WTC11 (cell line): ENCODE measurements around the gene SRRM5. TPM values are rescaled to one million over a fixed set of nuclear protein-coding genes. Genes with fewer than 3 reads are reported as not detected.

Experiments used
- ATAC-seq: fragments of 200-7000 bp; cut with Tn5 transposase; 2 replicates; pipeline ENCODE4 v1.10.0; 2021; ENCODE audit warnings: mild to moderate bottlenecking, moderate library complexity
- CTCF ChIA-PET: fragments of 300-600 bp; sonication (Branson Sonifier 250); formaldehyde crosslinking; loops from one replicate; lab custom pipeline; 2021; ENCODE audit warnings: antibody characterized with exemption; lab: Charles Lee
- POLR2A ChIA-PET: fragments of 350-600 bp; sonication (Branson Sonifier 250); formaldehyde crosslinking; loops from one replicate; lab custom pipeline; 2021; ENCODE audit warnings: antibody characterized with exemption; lab: Charles Lee
- DNase-seq: peaks from one replicate; pipeline ENCODE4 v3.0.0; 2021; ENCODE audit warnings: low spot score
- H3K27ac Mint-ChIP-seq: 2 replicates; pipeline ENCODE4 v1.8.0; 2021; ENCODE audit warnings: mixed read lengths
- H3K27me3 Mint-ChIP-seq: 2 replicates; pipeline ENCODE4 v1.8.0; 2021; ENCODE audit warnings: low read depth, mild to moderate bottlenecking, moderate library complexity, mixed read lengths
- H3K36me3 Mint-ChIP-seq: 2 replicates; pipeline ENCODE4 v1.8.0; 2021; ENCODE audit warnings: mixed read lengths
- H3K4me1 Mint-ChIP-seq: 2 replicates; pipeline ENCODE4 v1.8.0; 2022; ENCODE audit warnings: mixed read lengths
- H3K4me3 Mint-ChIP-seq: 2 replicates; pipeline ENCODE4 v1.8.0; 2021; ENCODE audit warnings: mild to moderate bottlenecking, moderate library complexity, mixed read lengths
- H3K9me3 Mint-ChIP-seq: 2 replicates; pipeline ENCODE4 v1.8.0; 2021; ENCODE audit warnings: mixed read lengths
- ATF1 ChIP-seq: sonication (generic); formaldehyde crosslinking; IDR thresholded peaks from 2 replicates; pipeline ENCODE4 v1.8.1; 2023; ENCODE audit warnings: mild to moderate bottlenecking, moderate library complexity, missing genetic modification reagents
- FOXP1 ChIP-seq: sonication (generic); formaldehyde crosslinking; IDR thresholded peaks from 2 replicates; pipeline ENCODE4 v1.8.0; 2022; ENCODE audit warnings: missing genetic modification reagents, mild to moderate bottlenecking, moderate library complexity, borderline replicate concordance
- GABPB1 ChIP-seq: sonication (generic); formaldehyde crosslinking; IDR thresholded peaks from 2 replicates; pipeline ENCODE4 v1.8.1; 2023; ENCODE audit warnings: mild to moderate bottlenecking, missing genetic modification reagents
- HMGA2 ChIP-seq: fragments of 250-450 bp; sonication (Bioruptor Pico); IDR thresholded peaks from 2 replicates; pipeline ENCODE4 v1.4.0; 2021; ENCODE audit warnings: mild to moderate bottlenecking, moderate library complexity
- MLX ChIP-seq: sonication (generic); formaldehyde crosslinking; IDR thresholded peaks from 2 replicates; pipeline ENCODE4 v1.8.1; 2023; ENCODE audit warnings: mild to moderate bottlenecking, missing genetic modification reagents, moderate library complexity
- OVOL2 ChIP-seq: fragments of 250-450 bp; sonication (Bioruptor Pico); IDR thresholded peaks from 2 replicates; pipeline ENCODE4 v1.9.0; 2021; ENCODE audit warnings: mild to moderate bottlenecking, borderline replicate concordance
- SP1 ChIP-seq: sonication (generic); formaldehyde crosslinking; conservative IDR thresholded peaks from 2 replicates; pipeline ENCODE4 v1.8.1; 2022; ENCODE audit warnings: missing genetic modification reagents
- ZNF396 ChIP-seq: fragments of 250-450 bp; sonication (Bioruptor Pico); IDR thresholded peaks from 2 replicates; pipeline ENCODE4 v1.8.0; 2021; ENCODE audit warnings: mild to moderate bottlenecking, moderate library complexity, borderline replicate concordance
- ZNF512 ChIP-seq: sonication (generic); formaldehyde crosslinking; IDR thresholded peaks from 2 replicates; pipeline ENCODE4 v1.8.1; 2022; ENCODE audit warnings: missing genetic modification reagents, borderline replicate concordance
- ZNF532 ChIP-seq: fragments of 250-450 bp; sonication (Bioruptor Pico); IDR thresholded peaks from 2 replicates; pipeline ENCODE4 v1.9.0; 2021; ENCODE audit warnings: mild to moderate bottlenecking, borderline replicate concordance
- total RNA-seq: library from RNA; stranded (reverse); gene quantifications from 3 replicates; pipeline ENCODE4 v1.2.3, GENCODE V29; 2021
- TF ChIP-seq, protein P1 (sequence below): sonication (generic); formaldehyde crosslinking; IDR thresholded peaks from 2 replicates; pipeline ENCODE4 v1.8.0; 2022; ENCODE audit warnings: mild to moderate bottlenecking, missing genetic modification reagents
- TF ChIP-seq, protein P2 (sequence below): sonication (generic); formaldehyde crosslinking; IDR thresholded peaks from 2 replicates; pipeline ENCODE4 v1.8.0; 2023; ENCODE audit warnings: missing genetic modification reagents
- TF ChIP-seq, protein P3 (sequence below): sonication (generic); formaldehyde crosslinking; IDR thresholded peaks from 2 replicates; pipeline ENCODE4 v1.8.1; 2022; ENCODE audit warnings: mild to moderate bottlenecking, moderate library complexity, missing genetic modification reagents
- TF ChIP-seq, protein P4 (sequence below): fragments of 200-600 bp; IDR thresholded peaks from 2 replicates; pipeline ENCODE4 v1.8.0; 2022; ENCODE audit warnings: antibody characterized with exemption
- TF ChIP-seq, protein P5 (sequence below): sonication (generic); formaldehyde crosslinking; IDR thresholded peaks from 2 replicates; pipeline ENCODE4 v1.8.1; 2022; ENCODE audit warnings: mild to moderate bottlenecking, missing genetic modification reagents, moderate library complexity, borderline replicate concordance
- TF ChIP-seq, protein P6 (sequence below): sonication (generic); formaldehyde crosslinking; IDR thresholded peaks from 2 replicates; pipeline ENCODE4 v1.8.0; 2023; ENCODE audit warnings: missing genetic modification reagents, mild to moderate bottlenecking, borderline replicate concordance

Gene SRRM5
- total RNA-seq, 1 experiment from 2014 or later, result 0.42 TPM

DNA sequence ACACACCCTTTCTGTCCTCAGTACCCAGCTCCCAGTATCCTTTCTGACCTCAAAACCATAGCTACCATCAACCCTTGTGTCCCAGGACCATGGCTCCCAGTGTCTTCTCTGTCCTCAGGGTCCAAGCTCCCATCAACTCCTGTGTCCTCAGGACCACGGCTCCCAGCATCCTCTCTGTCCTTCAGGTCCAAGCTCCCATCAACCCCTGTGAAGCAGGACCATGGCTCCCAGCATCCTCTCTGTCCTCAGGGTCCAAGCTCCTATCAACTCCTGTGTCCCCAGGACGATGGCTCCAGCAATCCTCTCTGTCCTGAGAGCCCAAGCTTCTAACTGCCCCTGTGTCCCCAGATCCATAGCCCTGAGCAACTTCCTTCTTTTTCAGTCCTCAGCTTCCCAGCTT, 29.4 kb downstream of the SRRM5 start:
- no peak for ATAC-seq
- DNase-seq, result no peak
- Mint-ChIP-seq H3K9me3 (peaks cover 5% of the 10 kb centered on the region), H3K27ac (no peak overlapping the region), H3K4me1 (peaks cover 14% of the 10 kb centered on the region), H3K4me3 (peak overlapping the region; percentile 53), H3K36me3 (peaks cover 4% of the 10 kb centered on the region), H3K27me3 (peaks cover 81% of the 10 kb centered on the region)
- ChIA-PET CTCF (interaction anchor here (0.5 to 1.7 kb wide), 10 partner anchors 9 to 214 kb away, joined by 3 to 9 read pairs (median 3); partner anchors contain the start of genes IRGQ, ZNF575 and ZNF576), POLR2A (no interaction called here)
- TF ChIP-seq SP1 (CRISPR knock-in tag) (no peak), ZNF396 (CRISPR knock-in tag) (no peak), MLX (CRISPR knock-in tag) (no peak), ZNF512 (CRISPR knock-in tag) (no peak), ZNF532 (CRISPR knock-in tag) (0 out of 2 replicates have a peak, but pooled peaks have one; percentile 45)
- TF ChIP-seq, protein P1, sequence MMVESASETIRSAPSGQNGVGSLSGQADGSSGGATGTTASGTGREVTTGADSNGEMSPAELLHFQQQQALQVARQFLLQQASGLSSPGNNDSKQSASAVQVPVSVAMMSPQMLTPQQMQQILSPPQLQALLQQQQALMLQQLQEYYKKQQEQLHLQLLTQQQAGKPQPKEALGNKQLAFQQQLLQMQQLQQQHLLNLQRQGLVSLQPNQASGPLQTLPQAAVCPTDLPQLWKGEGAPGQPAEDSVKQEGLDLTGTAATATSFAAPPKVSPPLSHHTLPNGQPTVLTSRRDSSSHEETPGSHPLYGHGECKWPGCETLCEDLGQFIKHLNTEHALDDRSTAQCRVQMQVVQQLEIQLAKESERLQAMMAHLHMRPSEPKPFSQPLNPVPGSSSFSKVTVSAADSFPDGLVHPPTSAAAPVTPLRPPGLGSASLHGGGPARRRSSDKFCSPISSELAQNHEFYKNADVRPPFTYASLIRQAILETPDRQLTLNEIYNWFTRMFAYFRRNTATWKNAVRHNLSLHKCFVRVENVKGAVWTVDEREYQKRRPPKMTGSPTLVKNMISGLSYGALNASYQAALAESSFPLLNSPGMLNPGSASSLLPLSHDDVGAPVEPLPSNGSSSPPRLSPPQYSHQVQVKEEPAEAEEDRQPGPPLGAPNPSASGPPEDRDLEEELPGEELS (CRISPR knock-in tag), result no peak
- TF ChIP-seq, protein P2, sequence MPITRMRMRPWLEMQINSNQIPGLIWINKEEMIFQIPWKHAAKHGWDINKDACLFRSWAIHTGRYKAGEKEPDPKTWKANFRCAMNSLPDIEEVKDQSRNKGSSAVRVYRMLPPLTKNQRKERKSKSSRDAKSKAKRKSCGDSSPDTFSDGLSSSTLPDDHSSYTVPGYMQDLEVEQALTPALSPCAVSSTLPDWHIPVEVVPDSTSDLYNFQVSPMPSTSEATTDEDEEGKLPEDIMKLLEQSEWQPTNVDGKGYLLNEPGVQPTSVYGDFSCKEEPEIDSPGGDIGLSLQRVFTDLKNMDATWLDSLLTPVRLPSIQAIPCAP, result no peak
- TF ChIP-seq, protein P3, sequence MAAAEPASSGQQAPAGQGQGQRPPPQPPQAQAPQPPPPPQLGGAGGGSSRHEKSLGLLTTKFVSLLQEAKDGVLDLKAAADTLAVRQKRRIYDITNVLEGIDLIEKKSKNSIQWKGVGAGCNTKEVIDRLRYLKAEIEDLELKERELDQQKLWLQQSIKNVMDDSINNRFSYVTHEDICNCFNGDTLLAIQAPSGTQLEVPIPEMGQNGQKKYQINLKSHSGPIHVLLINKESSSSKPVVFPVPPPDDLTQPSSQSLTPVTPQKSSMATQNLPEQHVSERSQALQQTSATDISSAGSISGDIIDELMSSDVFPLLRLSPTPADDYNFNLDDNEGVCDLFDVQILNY (CRISPR knock-in tag), result no peak
- TF ChIP-seq, protein P4, sequence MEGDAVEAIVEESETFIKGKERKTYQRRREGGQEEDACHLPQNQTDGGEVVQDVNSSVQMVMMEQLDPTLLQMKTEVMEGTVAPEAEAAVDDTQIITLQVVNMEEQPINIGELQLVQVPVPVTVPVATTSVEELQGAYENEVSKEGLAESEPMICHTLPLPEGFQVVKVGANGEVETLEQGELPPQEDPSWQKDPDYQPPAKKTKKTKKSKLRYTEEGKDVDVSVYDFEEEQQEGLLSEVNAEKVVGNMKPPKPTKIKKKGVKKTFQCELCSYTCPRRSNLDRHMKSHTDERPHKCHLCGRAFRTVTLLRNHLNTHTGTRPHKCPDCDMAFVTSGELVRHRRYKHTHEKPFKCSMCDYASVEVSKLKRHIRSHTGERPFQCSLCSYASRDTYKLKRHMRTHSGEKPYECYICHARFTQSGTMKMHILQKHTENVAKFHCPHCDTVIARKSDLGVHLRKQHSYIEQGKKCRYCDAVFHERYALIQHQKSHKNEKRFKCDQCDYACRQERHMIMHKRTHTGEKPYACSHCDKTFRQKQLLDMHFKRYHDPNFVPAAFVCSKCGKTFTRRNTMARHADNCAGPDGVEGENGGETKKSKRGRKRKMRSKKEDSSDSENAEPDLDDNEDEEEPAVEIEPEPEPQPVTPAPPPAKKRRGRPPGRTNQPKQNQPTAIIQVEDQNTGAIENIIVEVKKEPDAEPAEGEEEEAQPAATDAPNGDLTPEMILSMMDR, result no peak

DNA sequence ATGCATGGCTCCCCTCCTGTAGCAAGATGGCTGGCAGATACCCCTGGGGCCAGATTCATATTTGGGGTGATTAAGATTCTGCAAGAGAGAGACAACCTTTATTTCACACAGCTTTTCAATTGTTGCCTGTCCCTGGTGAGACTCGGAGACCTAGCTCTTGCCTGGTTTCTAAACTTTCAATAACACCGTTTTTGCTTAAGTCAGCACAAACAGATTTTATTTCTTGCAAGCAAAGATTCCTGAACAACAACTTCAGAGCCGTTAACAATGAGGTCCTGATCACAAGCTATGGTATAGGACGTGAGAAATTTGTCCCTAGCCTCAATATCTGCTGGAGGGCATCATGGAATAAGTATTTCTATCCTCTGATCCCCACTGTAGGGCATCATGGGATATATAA, 30.6 kb downstream of the SRRM5 start:
- peaks cover 72% of the 10 kb centered on the region for H3K27me3 Mint-ChIP-seq
- peaks cover 13% of the 10 kb centered on the region for H3K36me3 Mint-ChIP-seq
- no peak overlapping the region for H3K27ac Mint-ChIP-seq
- peaks cover 14% of the 10 kb centered on the region for H3K9me3 Mint-ChIP-seq
- H3K4me3 Mint-ChIP-seq, result no peak overlapping the region
- ATAC-seq (no peak), DNase-seq (no peak)
- ChIA-PET POLR2A (no interaction called here), CTCF (interaction anchor here (1.7 kb wide), 1 partner anchor 107 kb away, joined by 3 read pairs; no protein-coding TSS in a partner anchor)
- peaks cover 9% of the 10 kb centered on the region for H3K4me1 Mint-ChIP-seq
- no peak for TF ChIP-seq ATF1 (CRISPR knock-in tag)
- TF ChIP-seq GABPB1 (CRISPR knock-in tag), result no peak
- TF ChIP-seq, protein P5, sequence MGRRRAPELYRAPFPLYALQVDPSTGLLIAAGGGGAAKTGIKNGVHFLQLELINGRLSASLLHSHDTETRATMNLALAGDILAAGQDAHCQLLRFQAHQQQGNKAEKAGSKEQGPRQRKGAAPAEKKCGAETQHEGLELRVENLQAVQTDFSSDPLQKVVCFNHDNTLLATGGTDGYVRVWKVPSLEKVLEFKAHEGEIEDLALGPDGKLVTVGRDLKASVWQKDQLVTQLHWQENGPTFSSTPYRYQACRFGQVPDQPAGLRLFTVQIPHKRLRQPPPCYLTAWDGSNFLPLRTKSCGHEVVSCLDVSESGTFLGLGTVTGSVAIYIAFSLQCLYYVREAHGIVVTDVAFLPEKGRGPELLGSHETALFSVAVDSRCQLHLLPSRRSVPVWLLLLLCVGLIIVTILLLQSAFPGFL (CRISPR knock-in tag), result no peak
- TF ChIP-seq, protein P6, sequence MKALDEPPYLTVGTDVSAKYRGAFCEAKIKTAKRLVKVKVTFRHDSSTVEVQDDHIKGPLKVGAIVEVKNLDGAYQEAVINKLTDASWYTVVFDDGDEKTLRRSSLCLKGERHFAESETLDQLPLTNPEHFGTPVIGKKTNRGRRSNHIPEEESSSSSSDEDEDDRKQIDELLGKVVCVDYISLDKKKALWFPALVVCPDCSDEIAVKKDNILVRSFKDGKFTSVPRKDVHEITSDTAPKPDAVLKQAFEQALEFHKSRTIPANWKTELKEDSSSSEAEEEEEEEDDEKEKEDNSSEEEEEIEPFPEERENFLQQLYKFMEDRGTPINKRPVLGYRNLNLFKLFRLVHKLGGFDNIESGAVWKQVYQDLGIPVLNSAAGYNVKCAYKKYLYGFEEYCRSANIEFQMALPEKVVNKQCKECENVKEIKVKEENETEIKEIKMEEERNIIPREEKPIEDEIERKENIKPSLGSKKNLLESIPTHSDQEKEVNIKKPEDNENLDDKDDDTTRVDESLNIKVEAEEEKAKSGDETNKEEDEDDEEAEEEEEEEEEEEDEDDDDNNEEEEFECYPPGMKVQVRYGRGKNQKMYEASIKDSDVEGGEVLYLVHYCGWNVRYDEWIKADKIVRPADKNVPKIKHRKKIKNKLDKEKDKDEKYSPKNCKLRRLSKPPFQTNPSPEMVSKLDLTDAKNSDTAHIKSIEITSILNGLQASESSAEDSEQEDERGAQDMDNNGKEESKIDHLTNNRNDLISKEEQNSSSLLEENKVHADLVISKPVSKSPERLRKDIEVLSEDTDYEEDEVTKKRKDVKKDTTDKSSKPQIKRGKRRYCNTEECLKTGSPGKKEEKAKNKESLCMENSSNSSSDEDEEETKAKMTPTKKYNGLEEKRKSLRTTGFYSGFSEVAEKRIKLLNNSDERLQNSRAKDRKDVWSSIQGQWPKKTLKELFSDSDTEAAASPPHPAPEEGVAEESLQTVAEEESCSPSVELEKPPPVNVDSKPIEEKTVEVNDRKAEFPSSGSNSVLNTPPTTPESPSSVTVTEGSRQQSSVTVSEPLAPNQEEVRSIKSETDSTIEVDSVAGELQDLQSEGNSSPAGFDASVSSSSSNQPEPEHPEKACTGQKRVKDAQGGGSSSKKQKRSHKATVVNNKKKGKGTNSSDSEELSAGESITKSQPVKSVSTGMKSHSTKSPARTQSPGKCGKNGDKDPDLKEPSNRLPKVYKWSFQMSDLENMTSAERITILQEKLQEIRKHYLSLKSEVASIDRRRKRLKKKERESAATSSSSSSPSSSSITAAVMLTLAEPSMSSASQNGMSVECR (CRISPR knock-in tag), result no peak
- no peak for TF ChIP-seq FOXP1 (CRISPR knock-in tag)
- no peak for TF ChIP-seq OVOL2 (CRISPR knock-in tag)
- no peak for TF ChIP-seq HMGA2 (CRISPR knock-in tag)
